ENCODE results near the gene FOXB1. TPM values are rescaled to one million over a fixed set of nuclear protein-coding genes. Genes with fewer than 3 reads are reported as not detected.

FOXB1 gene
- total and polyA plus RNA-seq, 2 donors (not counting 1 experiment from before 2014, with no cell fraction given): not detected

DNA sequence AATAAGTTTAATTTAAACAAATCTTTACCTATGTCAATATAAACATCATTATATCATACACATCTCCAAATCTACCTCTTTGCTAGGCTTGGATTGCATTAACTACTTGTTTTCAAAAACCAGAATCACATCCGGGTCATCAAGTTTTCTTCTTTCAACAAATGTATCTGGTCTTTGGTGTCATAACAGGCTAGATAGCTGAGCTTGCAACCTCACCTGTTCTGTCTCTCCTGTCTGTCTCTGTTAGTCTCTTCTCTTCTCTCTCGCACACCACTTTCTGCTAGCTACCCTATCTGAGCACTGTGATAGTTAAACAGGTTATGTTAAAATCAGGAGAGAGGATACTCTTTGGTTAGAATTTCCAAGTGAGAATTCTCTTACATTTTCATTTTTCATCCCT, 6.7 kb downstream of the FOXB1 start:
- H2AFZ ChIP-seq (ENCODE audit: insufficient read depth, low read depth, low read length, poor library complexity, severe bottlenecking): no peak overlapping the region
- no peaks in the 10 kb centered on the region for H4K20me1 ChIP-seq (ENCODE audit: control insufficient read depth, insufficient read depth, low read length, poor library complexity, severe bottlenecking)
- ChIA-PET POLR2A (no interaction called here), CTCF (no interaction called here)
- ATAC-seq (ENCODE audit: low read depth) (no peak), DNase-seq (no peak)
- H3K9me3 ChIP-seq (ENCODE audit: control extremely low read depth in 1 of 3, control insufficient read depth in 2 of 3, insufficient read depth in 1 of 3, low read length in 2 of 3): peaks cover 0 to 7% (median 0%) of the 10 kb centered on the region in 3 donors
- H3K4me3 Mint-ChIP-seq: no peak overlapping the region
- H3K4me3 ChIP-seq (ENCODE audit: control extremely low read depth in 1 of 5, extremely low read depth in 1 of 5, insufficient read depth in 1 of 5, low read depth in 2 of 5, low read length in 4 of 5): no peak overlapping the region
- peaks cover 0 to 46% (median 41%) of the 10 kb centered on the region in 4 experiments for H3K27me3 ChIP-seq (replicated peaks in 1 of 4; ENCODE audit: control extremely low read depth in 1 of 4, control insufficient read depth in 3 of 4, insufficient read depth in 4 of 4, low read length in 3 of 4)
- peaks cover 79% of the 10 kb centered on the region for H3K27me3 Mint-ChIP-seq
- TF ChIP-seq, protein P1, sequence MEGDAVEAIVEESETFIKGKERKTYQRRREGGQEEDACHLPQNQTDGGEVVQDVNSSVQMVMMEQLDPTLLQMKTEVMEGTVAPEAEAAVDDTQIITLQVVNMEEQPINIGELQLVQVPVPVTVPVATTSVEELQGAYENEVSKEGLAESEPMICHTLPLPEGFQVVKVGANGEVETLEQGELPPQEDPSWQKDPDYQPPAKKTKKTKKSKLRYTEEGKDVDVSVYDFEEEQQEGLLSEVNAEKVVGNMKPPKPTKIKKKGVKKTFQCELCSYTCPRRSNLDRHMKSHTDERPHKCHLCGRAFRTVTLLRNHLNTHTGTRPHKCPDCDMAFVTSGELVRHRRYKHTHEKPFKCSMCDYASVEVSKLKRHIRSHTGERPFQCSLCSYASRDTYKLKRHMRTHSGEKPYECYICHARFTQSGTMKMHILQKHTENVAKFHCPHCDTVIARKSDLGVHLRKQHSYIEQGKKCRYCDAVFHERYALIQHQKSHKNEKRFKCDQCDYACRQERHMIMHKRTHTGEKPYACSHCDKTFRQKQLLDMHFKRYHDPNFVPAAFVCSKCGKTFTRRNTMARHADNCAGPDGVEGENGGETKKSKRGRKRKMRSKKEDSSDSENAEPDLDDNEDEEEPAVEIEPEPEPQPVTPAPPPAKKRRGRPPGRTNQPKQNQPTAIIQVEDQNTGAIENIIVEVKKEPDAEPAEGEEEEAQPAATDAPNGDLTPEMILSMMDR (IDR thresholded peaks at IDR 0.05): no peak
- TF ChIP-seq EZH2 (IDR thresholded peaks at IDR 0.05; ENCODE audit: borderline replicate concordance, insufficient read depth, low read depth, low read length, poor library complexity, severe bottlenecking): no peak
- H3K4me1 Mint-ChIP-seq: peaks cover 9% of the 10 kb centered on the region
- WGBS (ENCODE audit: insufficient coverage): no CpG with 5 or more reads among the region's 2 CpGs
- no peak overlapping the region for H3K27ac ChIP-seq (ENCODE audit: low read length in 2 of 2)
- no peaks in the 10 kb centered on the region for H3K36me3 ChIP-seq (replicated peaks in 1 of 2; ENCODE audit: control extremely low read depth in 1 of 2, control insufficient read depth in 1 of 2, extremely low read depth in 1 of 2, insufficient read depth in 2 of 2, low read length in 1 of 2)
- H3K4me1 ChIP-seq (ENCODE audit: control insufficient read depth in 2 of 2, insufficient read depth in 2 of 2, low read length in 2 of 2): peaks cover 9 to 13% of the 10 kb centered on the region in 2 donors
- H3K4me2 ChIP-seq (replicated peaks; ENCODE audit: low read depth, low read length, poor library complexity, severe bottlenecking): no peak overlapping the region
- H3K27ac Mint-ChIP-seq: no peak overlapping the region
- H3K79me2 ChIP-seq (ENCODE audit: control insufficient read depth, insufficient read depth, low read length): no peaks in the 10 kb centered on the region
- no peak overlapping the region for H3K9ac ChIP-seq (ENCODE audit: low read length)
- intact Hi-C loops (cut with micrococcal nuclease): no loop called here
- no peaks in the 10 kb centered on the region for H3K9me3 Mint-ChIP-seq (ENCODE audit: insufficient read depth)

GRCh38 chr15:60012695-60013094, 8.6 kb downstream of the FOXB1 start:
- 91% methylated on average over 3 of the region's 3 CpGs for WGBS (ENCODE audit: insufficient coverage)
- H3K4me3 ChIP-seq (ENCODE audit: control extremely low read depth in 1 of 5, extremely low read depth in 1 of 5, insufficient read depth in 1 of 5, low read depth in 2 of 5, low read length in 4 of 5): no peak overlapping the region
- no peaks in the 10 kb centered on the region for H3K4me1 ChIP-seq (ENCODE audit: control insufficient read depth in 2 of 2, insufficient read depth in 2 of 2, low read length in 2 of 2)
- no peak for DNase-seq
- ATAC-seq (ENCODE audit: low read depth): no peak
- ChIA-PET CTCF (no interaction called here), POLR2A (no interaction called here)
- Mint-ChIP-seq H3K27ac (no peak overlapping the region), H3K4me3 (no peak overlapping the region), H3K9me3 (ENCODE audit: insufficient read depth) (no peaks in the 10 kb centered on the region), H3K27me3 (peaks cover 74% of the 10 kb centered on the region), H3K4me1 (no peaks in the 10 kb centered on the region)
- H3K27ac ChIP-seq (ENCODE audit: low read length in 2 of 2): no peak overlapping the region
- H3K36me3 ChIP-seq (replicated peaks in 1 of 2; ENCODE audit: control extremely low read depth in 1 of 2, control insufficient read depth in 1 of 2, extremely low read depth in 1 of 2, insufficient read depth in 2 of 2, low read length in 1 of 2): no peaks in the 10 kb centered on the region
- no peaks in the 10 kb centered on the region for H3K9me3 ChIP-seq (ENCODE audit: control extremely low read depth in 1 of 3, control insufficient read depth in 2 of 3, insufficient read depth in 1 of 3, low read length in 2 of 3)
- no peaks in the 10 kb centered on the region for H4K20me1 ChIP-seq (ENCODE audit: control insufficient read depth, insufficient read depth, low read length, poor library complexity, severe bottlenecking)
- no peak overlapping the region for H3K4me2 ChIP-seq (replicated peaks; ENCODE audit: low read depth, low read length, poor library complexity, severe bottlenecking)
- TF ChIP-seq EZH2 (IDR thresholded peaks at IDR 0.05; ENCODE audit: borderline replicate concordance, insufficient read depth, low read depth, low read length, poor library complexity, severe bottlenecking): no peak
- TF ChIP-seq, protein P1 (IDR thresholded peaks at IDR 0.05): no peak
- H3K79me2 ChIP-seq (ENCODE audit: control insufficient read depth, insufficient read depth, low read length): no peaks in the 10 kb centered on the region
- H3K27me3 ChIP-seq (replicated peaks in 1 of 4; ENCODE audit: control extremely low read depth in 1 of 4, control insufficient read depth in 3 of 4, insufficient read depth in 4 of 4, low read length in 3 of 4): peaks cover 0 to 34% (median 30%) of the 10 kb centered on the region in 4 experiments
- intact Hi-C loops (cut with micrococcal nuclease): no loop called here
- no peak overlapping the region for H2AFZ ChIP-seq (ENCODE audit: insufficient read depth, low read depth, low read length, poor library complexity, severe bottlenecking)
- H3K9ac ChIP-seq (ENCODE audit: low read length): no peak overlapping the region
